NCI-H128 (cell line): ENCODE measurements around the gene MORN2.
"Not testable (repeated sequence)": the region's sequence is repeated elsewhere in the genome, so short reads cannot be mapped to it uniquely, and the experiment has no call there.

Experiments used
- DNase-seq: peaks from one replicate; lab custom pipeline; 2025; ENCODE audit not compliant: unreplicated experiment; lab: John Stamatoyannopoulos, UW

MORN2 gene

GRCh38 chr2:38875576-38876367 lies at the start of gene MORN2, which contains the start of gene DHX57:
TSS of gene MORN2 (plus strand) at chr2:38875976.
TSS of gene DHX57 (minus strand) at chr2:38875934. CDS start at chr2:38868405, 7,529 bp downstream.
- no peak for DNase-seq

DNA sequence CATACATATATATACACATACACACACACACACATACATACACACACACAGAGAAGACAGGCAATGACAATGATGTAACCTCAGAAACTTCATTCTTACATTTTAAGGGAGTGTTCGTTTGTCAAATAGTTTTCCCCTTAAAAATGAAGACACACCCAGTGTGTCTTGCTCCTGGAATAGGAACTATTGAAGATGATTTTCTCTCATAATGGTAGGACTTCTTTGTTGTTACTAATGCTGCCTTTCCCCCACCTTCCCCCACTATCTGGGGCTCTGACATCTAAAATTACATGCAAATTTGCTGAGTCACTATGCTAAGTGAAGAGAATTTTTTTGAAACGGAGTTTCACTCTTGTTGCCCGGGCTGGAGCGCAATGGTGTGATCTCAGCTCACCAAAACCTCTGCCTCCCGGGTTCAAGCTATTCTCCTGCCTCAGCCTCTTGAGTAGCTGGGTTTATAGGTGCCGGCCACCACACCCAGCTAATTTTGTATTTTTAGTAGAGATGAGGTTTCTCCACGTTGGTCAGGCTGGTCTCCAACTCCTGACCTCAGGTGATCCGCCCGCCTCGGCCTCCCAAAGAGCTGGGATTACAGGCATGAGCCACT lies 48.1 kb upstream of the MORN2 start:
- DNase-seq, result not testable (repeated sequence)

DNA sequence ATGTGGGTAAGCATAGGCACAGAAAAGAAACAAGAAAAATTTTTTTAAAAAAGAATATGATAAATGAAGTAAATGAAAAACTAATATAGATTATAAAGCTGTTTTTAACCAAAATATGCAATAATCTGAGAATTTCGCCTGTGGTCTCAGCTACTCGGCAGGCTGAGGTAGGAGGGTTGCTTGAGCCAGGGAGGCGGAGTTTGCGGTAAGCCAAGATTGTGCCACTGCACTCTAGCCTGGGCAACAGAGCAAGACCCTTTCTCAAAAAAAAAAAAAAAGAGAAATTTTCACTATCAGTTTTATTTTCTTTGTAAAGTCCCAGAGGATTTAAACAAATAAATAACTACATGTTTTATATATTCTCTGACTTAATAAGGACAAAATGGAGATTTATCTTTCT lies 47.3 kb upstream of the MORN2 start:
- no peak for DNase-seq

DNA sequence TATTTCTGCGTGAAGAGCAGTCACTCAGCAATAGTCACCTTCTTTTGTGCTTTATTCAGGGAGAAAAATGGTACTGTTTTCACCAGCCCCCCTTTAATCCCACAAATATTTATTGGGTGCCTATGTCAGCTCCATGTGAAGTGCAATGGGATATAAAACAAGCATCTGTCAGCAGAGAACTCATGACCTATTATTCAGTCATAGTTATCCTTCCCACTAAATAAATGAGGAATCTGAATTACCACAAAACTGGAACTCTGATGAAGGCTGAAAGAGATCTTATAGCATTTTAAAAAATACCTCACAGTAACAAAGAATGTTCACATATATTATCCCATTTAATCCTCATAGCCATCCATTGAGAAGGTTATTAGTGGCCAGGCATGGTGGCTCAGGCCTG lies 45.8 kb upstream of the MORN2 start:
- DNase-seq, result no peak

- DNase-seq, result no peak
Measured at GRCh38 chr2:38830526-38831159, 45.1 kb upstream of the MORN2 start.

DNA sequence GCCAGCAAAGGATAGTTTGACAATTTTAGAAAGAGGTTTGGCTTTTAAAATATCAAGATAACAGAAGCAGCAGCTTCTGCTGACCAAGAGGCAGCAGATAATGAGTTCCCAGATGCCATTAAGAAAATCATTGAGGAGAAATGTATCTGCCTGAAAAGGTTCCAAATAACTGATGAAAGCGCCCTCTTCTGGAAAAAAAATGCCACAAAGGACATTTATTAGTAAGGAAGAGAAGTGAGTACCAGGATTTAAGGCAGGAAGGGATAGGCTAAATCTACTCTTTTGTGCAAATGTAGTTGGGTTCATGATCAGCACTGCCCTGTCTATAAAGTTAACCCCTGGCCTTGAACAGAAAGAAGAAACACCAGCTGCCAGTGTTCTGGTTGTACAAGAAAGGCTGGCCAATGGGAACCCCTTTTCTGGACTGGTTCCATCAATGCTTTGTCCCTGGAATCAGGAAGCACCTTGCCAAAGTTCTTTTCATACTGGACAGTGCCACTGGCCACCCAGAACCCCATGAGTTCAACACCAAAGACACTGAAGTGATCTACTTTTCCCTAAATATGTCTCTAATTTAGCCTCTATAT lies 40.7 kb upstream of the MORN2 start:
- DNase-seq, result peak; percentile 2

DNA sequence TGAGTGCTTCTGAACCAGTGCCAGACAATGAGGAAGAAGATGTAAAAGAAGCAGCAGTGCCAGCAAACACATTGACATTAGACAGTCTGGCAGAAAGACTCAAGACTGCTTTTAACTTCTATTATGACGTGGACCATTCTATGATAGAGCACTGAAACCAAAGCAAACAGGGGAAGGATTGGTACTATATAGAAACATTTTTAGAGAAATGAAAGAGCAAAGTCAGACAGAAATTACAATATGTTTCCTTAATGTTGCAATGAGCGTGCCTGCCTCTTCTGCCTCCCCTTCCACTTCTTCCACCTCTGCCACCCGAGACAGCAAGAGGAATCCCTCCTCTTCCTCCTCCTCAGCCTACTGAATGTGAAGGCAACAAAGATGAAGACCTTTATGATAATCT lies 39.8 kb upstream of the MORN2 start:
- no peak for DNase-seq

DNA sequence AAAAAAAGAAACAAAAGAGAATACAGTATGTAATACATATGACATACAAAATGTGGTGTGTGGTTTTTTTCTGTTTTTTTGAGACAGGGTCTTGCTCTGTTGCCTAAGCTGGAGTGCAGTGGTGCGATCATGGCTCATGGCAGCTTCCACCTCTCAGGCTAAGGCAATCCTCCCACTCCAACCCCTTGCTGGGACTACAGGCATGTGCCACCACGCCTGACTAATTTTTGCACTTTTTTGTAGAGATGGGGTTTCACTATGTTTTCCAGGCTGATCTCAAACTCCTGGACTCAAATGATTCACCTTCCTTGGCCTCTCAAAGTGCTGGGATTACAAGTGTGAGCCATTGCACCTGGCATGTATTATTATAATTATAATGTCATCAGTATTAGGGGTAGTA lies 39.0 kb upstream of the MORN2 start:
- DNase-seq, result no peak

- no peak for DNase-seq
Measured at GRCh38 chr2:38850045-38850444, 25.7 kb upstream of the MORN2 start.

- no peak for DNase-seq
Measured at GRCh38 chr2:38856165-38856564, 19.6 kb upstream of the MORN2 start.

DNA sequence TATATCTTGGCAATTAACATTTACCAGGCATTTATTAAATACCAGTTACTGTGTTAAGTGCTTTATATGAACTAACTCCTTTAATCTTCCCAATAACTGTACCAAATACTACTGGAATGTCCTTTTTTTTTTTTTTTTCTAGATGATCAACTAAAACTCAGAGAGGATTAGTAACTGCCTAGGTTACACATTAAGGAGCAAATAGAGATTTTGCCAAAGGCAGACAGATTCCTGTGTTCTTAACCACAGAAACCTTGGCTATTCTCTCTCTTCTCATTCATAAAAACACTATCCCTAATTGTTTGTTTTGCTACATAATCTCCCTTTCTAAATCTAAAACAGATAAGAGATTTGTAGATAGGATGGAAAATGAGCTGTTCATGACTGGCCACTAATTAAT lies 13.3 kb upstream of the MORN2 start:
- no peak for DNase-seq

DNA sequence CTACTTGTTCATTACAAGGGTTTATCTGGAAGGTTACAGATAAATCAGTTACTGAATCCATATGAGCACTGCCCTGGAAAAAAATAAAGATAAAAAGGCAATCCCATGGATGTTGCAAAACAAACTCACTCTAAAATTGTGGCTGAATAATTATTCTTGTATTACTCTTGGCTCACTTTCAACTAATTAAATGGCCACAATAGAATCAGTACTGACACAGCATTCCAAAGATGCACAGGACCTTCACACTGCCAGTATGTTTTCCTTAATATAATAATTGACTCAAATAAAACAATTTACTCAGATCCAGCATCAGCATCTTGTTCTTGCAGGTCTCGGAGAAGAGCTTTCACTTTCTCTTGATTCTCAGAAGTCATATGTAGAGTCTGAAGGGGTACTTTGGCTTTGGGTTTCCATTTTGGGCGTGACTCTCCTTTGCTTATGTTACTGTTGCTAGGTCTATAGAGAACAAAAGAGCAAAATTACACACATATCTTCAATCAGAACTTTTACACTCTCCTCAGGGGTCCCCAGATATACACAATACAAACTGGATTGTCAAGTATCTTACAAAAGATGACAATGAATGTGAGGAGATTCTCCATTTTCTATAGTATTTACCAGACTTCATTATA lies 12.6 kb upstream of the MORN2 start:
- no peak for DNase-seq

GRCh38 chr2:38866773-38867443 lies 8.9 kb upstream of the MORN2 start:
- DNase-seq, result no peak

DNA sequence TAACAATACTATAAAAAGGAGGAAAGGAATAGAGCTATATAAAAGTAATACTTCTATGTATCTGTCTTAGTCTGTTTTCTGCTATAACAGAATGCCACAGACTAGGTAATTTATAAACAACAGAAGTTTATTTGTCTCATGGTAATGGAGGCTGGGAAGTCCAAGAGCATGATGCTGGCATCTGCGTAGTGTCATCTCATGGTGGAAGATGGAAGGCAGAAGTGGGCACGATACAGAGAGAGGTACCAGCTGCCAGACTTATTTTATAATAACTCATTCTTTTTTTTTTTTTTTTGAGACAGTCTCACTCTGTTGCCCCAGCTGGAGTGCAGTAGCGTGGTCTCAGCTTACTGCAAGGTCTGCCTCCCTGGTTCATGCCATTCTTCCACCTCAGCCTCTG lies 4.3 kb upstream of the MORN2 start:
- DNase-seq, result no peak

GRCh38 chr2:38873763-38874162 lies 2.0 kb upstream of the MORN2 start:
- no peak for DNase-seq

DNA sequence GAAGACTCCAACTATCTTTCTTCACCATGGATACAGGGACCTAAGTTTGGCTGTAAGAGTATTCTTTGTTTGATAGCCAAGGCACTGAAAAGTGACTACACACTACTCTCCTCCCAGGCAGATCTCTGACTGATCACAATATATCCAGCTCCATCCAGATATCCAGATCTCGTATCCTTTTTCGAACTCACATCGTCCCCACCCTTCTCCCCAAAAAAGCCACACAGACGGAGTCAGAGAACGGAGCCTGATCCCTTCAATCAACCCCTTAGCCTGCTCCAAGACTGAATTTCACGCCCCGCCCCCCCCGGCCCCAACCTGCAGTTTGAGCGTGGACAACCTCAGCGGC lies 575 bp upstream of the MORN2 start:
- no peak for DNase-seq

DNA sequence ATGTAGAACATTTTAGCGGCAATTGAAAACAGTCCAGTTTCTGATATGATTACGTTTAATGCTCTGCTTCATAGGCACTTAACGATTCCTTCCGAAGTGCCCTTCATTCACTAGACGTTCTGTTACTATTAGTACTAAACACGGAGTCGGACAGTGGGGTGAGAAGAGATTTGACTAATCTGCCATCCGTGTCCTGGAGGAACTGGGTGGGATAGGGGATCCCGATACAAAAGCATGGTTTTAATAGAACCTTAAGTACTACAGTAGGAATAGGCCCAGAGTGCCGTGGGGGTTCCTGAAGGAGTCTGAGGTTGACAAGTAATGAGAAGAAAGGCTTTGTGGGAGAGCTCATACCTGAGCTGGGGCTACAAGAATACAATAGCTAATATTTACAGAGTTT lies 631 bp downstream of the MORN2 start:
- DNase-seq, result no peak

GRCh38 chr2:38886063-38886462 lies 10.3 kb downstream of the MORN2 start:
- no peak for DNase-seq

DNA sequence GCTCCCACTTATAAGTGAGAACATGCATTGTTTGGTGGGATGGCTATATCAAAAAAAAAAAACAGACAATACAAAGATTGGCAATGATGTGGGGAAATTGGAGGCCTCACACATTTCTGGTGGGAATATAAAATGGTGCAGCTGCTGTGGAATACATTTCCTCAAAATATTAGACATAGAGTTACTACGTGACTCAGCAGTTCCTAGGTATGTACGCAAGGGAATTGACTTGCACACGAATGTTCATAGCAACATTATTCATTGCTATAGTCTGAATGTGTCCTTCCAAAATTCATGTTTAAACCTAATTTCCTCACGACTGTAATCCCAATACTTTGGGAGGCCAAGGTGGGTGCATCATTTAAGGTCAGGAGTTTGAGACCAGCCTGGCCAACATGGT lies 11.6 kb downstream of the MORN2 start:
- no peak for DNase-seq

DNA sequence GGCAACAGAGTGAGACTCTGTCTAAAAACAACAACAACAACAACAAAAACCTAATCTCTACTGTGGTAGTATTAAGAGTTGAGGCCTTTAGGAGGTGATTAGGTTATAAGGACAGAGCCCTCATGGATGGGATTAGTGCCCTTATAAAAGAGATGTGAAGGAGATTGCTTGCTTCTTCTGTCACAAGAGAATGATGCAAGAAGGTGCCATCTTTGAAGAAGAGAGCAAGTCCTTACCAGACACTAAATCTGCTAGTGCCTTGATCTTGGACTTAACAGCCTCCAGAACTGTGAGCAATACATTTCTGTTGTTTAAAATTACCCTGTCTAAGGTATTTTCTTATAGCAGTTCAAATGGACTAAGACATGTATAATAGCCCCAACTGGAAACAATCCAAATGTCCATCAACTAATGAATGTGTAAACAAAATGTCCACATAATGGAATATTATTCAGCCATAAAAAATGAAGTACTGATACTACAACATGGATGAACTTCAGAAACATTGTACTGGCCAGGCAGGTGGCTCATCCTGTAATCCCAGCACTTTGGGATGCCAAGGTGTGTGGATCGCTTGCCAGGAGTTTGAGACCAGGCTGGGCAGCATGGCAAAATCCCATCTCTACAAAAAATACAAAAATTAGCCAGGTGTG lies 12.3 kb downstream of the MORN2 start:
- DNase-seq, result no peak
